ENCODE measurements around the gene ENGASE. TPM values are rescaled to one million over a fixed set of nuclear protein-coding genes. Genes with fewer than 3 reads are reported as not detected.
A peak's percentile ranks its signal among the peaks of the same experiment; 100 is the strongest.

Gene ENGASE
- total and polyA plus RNA-seq, 2 experiments from 2014 or later = 9.0 to 27.1 TPM

GRCh38 chr17:79087428-79088143, 13.0 kb downstream of the ENGASE start:
- Mint-ChIP-seq H3K27me3 (ENCODE audit: insufficient read depth, low read depth, poor library complexity) (peaks cover 9% of the 10 kb centered on the region), H3K4me1 (peaks cover 3% of the 10 kb centered on the region; the same call in 2 of the 3 replicates), H3K4me3 (no peak overlapping the region), H3K9me3 (no peaks in the 10 kb centered on the region), H3K27ac (no peak overlapping the region), H3K36me3 (ENCODE audit: low read depth) (peaks cover 8% of the 10 kb centered on the region)
- H3K4me3 ChIP-seq = no peak overlapping the region
- no peaks in the 10 kb centered on the region for H3K79me2 ChIP-seq (replicated peaks; ENCODE audit: insufficient read depth)
- DNase-seq (ENCODE audit: low spot score) = peak; percentile 85
- H3K27me3 ChIP-seq (ENCODE audit: insufficient read depth) = no peaks in the 10 kb centered on the region
- no peaks in the 10 kb centered on the region for H4K20me1 ChIP-seq (replicated peaks; ENCODE audit: insufficient read depth)
- H3K4me2 ChIP-seq = no peak overlapping the region
- H3K4me1 ChIP-seq (ENCODE audit: insufficient read depth) = no peaks in the 10 kb centered on the region
- TF ChIP-seq ETS1 (IDR thresholded peaks at IDR 0.05) (no peak), CREB1 (CRISPR knock-in tag; IDR thresholded peaks at IDR 0.05; ENCODE audit: low read depth) (peak; percentile 66), CTCF (conservative IDR thresholded peaks at IDR 0.05; ENCODE audit: low read depth in 2 of 2) (peak; percentile 72 to 96)
- no peaks in the 10 kb centered on the region for H3K36me3 ChIP-seq (ENCODE audit: insufficient read depth)
- no peak overlapping the region for H3K27ac ChIP-seq (ENCODE audit: low read depth)
- H3K9me2 ChIP-seq (ENCODE audit: insufficient read depth) = no peaks in the 10 kb centered on the region
- peak; percentile 78 for ATAC-seq
- H3F3A ChIP-seq (replicated peaks; ENCODE audit: low read depth) = no peaks in the 10 kb centered on the region
- H2AFZ ChIP-seq = no peak overlapping the region

GRCh38 chr17:79088247-79088996, 13.8 kb downstream of the ENGASE start:
- H3K9me2 ChIP-seq (ENCODE audit: insufficient read depth) = no peaks in the 10 kb centered on the region
- peaks cover 3% of the 10 kb centered on the region; the same call in 2 of the 3 replicates for H3K4me1 Mint-ChIP-seq
- H2AFZ ChIP-seq = no peak overlapping the region
- no peak for TF ChIP-seq ETS1 (IDR thresholded peaks at IDR 0.05)
- no peak for TF ChIP-seq CTCF (conservative IDR thresholded peaks at IDR 0.05; ENCODE audit: low read depth in 2 of 2)
- no peak for TF ChIP-seq ZNF331 (CRISPR knock-in tag; IDR thresholded peaks at IDR 0.05; ENCODE audit: low read depth)
- no peak for TF ChIP-seq POLR2AphosphoS5 (IDR thresholded peaks at IDR 0.05; ENCODE audit: low read depth)
- TF ChIP-seq CREB1 (CRISPR knock-in tag; IDR thresholded peaks at IDR 0.05; ENCODE audit: low read depth) = no peak
- no peak for TF ChIP-seq REST (IDR thresholded peaks at IDR 0.05; ENCODE audit: unreplicated experiment)
- TF ChIP-seq EZH2 (IDR thresholded peaks at IDR 0.05; ENCODE audit: low read depth, unreplicated experiment) = no peak
- TF ChIP-seq ZNF114 (CRISPR knock-in tag; IDR thresholded peaks at IDR 0.05) = no peak

More at GRCh38 chr17:79088247-79088996, 13.8 kb downstream of the ENGASE start:
- H3K4me3 ChIP-seq = no peak overlapping the region
- H3K27ac ChIP-seq (ENCODE audit: low read depth) = no peak overlapping the region
- H3K4me1 ChIP-seq (ENCODE audit: insufficient read depth) = no peaks in the 10 kb centered on the region
- H3K27me3 Mint-ChIP-seq (ENCODE audit: insufficient read depth, low read depth, poor library complexity) = peaks cover 7% of the 10 kb centered on the region
- H3K27ac Mint-ChIP-seq = no peak overlapping the region
- no peaks in the 10 kb centered on the region for H3K9me3 Mint-ChIP-seq
- DNase-seq (ENCODE audit: low spot score) = no peak
- H4K20me1 ChIP-seq (replicated peaks; ENCODE audit: insufficient read depth) = no peaks in the 10 kb centered on the region
- no peak overlapping the region for H3K4me2 ChIP-seq
- no peak for ATAC-seq
- H3K27me3 ChIP-seq (ENCODE audit: insufficient read depth) = no peaks in the 10 kb centered on the region
- peaks cover 3% of the 10 kb centered on the region; the same call in 2 of the 3 replicates for H3K36me3 Mint-ChIP-seq (ENCODE audit: low read depth)
- no peak overlapping the region for H3K4me3 Mint-ChIP-seq
- H3K36me3 ChIP-seq (ENCODE audit: insufficient read depth) = no peaks in the 10 kb centered on the region
- no peaks in the 10 kb centered on the region for H3F3A ChIP-seq (replicated peaks; ENCODE audit: low read depth)
- H3K79me2 ChIP-seq (replicated peaks; ENCODE audit: insufficient read depth) = no peaks in the 10 kb centered on the region

Data from GM23338 (cell line).